Naive thymus-derived CD8-positive, alpha-beta T cell (primary cell): ENCODE measurements around the gene USP21. TPM values are rescaled to one million over a fixed set of nuclear protein-coding genes. Genes with fewer than 3 reads are reported as not detected.

Experiments
- ATAC-seq, 2 donors: fragments of 150-1000 bp; cut with Tn5 transposase in 1 of 2; sonication (Bioruptor Pico), chemical (Tn5 transposase) in 1 of 2; 1 replicate in 1 of 2; 2 replicates in 1 of 2; pipeline ENCODE4 v1.10.0; 2021; ENCODE audit warnings: mild to moderate bottlenecking in 2 of 2, moderate library complexity in 2 of 2
- POLR2A ChIA-PET: fragments of 350-600 bp; sonication (Branson Sonifier 250); formaldehyde crosslinking; loops from one replicate; lab custom pipeline; 2021; ENCODE audit warnings: antibody characterized with exemption; lab: Charles Lee
- DNase-seq, 10 donors: peaks; one replicate each; pipeline versions ENCODE4 v3.0.0 to v3.0.0-alpha.2; 2020 to 2022
- H3K27ac Mint-ChIP-seq, 10 donors: one replicate each; pipeline ENCODE4 v1.8.0; 2020 to 2022; ENCODE audit warnings: mild to moderate bottlenecking in 10 of 10, mixed read lengths in 10 of 10, moderate library complexity in 4 of 10, inconsistent platforms in 1 of 10
- H3K27me3 Mint-ChIP-seq, 5 donors: one replicate each; pipeline ENCODE4 v1.8.0; 2021 to 2022; ENCODE audit warnings: mixed read lengths in 5 of 5
- H3K36me3 Mint-ChIP-seq, 3 donors: one replicate each; pipeline ENCODE4 v1.8.0; 2020 to 2022; ENCODE audit warnings: mixed read lengths in 3 of 3, mild to moderate bottlenecking in 2 of 3, inconsistent platforms in 1 of 3
- H3K4me1 Mint-ChIP-seq, 4 donors: one replicate each; pipeline ENCODE4 v1.8.0; 2021 to 2022; ENCODE audit warnings: mixed read lengths in 4 of 4
- H3K4me3 Mint-ChIP-seq, 10 donors: one replicate each; pipeline ENCODE4 v1.8.0; 2020 to 2022; ENCODE audit warnings: mild to moderate bottlenecking in 10 of 10, mixed read lengths in 10 of 10, moderate library complexity in 6 of 10, inconsistent platforms in 1 of 10
- H3K9me3 Mint-ChIP-seq, 9 donors: one replicate each; pipeline ENCODE4 v1.8.0; 2020 to 2022; ENCODE audit warnings: mixed read lengths in 9 of 9, mild to moderate bottlenecking in 3 of 9, inconsistent platforms in 1 of 9, moderate library complexity in 1 of 9
- polyA plus RNA-seq, 3 donors: library from polyadenylated mRNA; unstranded; fragments of 300-500 nt; fragmentation: Illumina TruSeq; gene quantifications; one replicate each; pipeline ENCODE4 v1.2.3, GENCODE V29; 2021
- total RNA-seq, 8 experiments: library from RNA in 2 of 8; stranded (reverse) in 2 of 8; gene quantifications; one replicate each; pipeline ENCODE4 v1.2.3 and lab custom pipeline; 2021 to 2026

USP21 gene
- total and polyA plus RNA-seq, 5 experiments from 2014 or later, result 13.8 to 63.8 (median 31.4) TPM

DNA sequence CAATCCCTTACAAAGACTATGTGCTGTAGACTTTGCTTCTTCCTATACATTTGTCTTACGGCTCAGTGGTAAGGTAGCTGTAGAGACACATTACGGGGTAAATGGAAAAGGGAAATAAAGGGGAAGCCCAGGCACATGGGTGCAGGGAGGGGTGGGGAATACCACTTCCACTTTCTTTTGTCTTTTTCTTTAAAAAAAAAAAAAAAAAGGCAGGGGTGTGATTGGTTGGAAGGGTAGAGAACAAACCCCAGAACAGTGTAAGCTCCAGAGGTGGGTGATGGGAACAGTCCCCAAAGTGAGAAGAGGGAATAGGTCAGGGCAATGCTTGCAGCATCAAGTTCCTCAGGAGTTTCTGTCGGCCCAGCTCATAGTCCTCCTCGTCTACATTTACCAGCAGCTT lies 37.5 kb upstream of the USP21 start:
- H3K4me3 Mint-ChIP-seq, result no peak overlapping the region
- peaks cover 22 to 65% (median 40%) of the 10 kb centered on the region in 4 donors for H3K4me1 Mint-ChIP-seq
- no peak for DNase-seq
- no peaks in the 10 kb centered on the region for H3K9me3 Mint-ChIP-seq
- no peaks in the 10 kb centered on the region for H3K27me3 Mint-ChIP-seq
- H3K36me3 Mint-ChIP-seq, result peaks cover 0 to 61% (median 8%) of the 10 kb centered on the region in 3 donors
- POLR2A ChIA-PET, result interaction anchor here (0.6 to 1.8 kb wide), 6 partner anchors 11 to 713 kb away, joined by 3 to 8 read pairs (median 3); partner anchors contain the start of genes DEDD and UFC1
- H3K27ac Mint-ChIP-seq, result peak overlapping the region in 3 of 10 donors; percentile 32 to 59 (median 53)
- no peak for ATAC-seq

DNA sequence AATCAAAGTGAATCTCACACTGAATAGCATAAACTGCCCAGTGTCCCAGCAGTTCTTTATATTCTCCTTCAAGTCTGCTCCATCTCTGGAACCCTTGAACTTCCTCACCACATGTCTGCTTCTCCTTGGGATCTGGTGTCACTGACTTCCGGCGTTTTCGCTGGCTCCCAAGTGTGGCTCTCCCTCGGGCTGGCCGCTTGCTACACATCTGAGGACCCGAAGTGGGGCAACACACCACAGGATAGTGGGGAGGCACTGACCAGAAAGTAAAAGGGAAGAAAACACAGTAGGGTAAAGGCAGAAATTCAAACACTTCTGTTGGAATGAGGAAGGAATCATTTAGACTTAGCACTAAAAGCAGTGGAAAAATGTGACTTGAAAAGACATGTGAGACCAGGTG lies 36.3 kb upstream of the USP21 start:
- Mint-ChIP-seq H3K4me3 (no peak overlapping the region), H3K9me3 (no peaks in the 10 kb centered on the region), H3K4me1 (peaks cover 23 to 65% (median 41%) of the 10 kb centered on the region in 4 donors), H3K27me3 (no peaks in the 10 kb centered on the region), H3K27ac (peak overlapping the region in 5 of 10 donors; percentile 32 to 87 (median 70)), H3K36me3 (peaks cover 0 to 72% (median 10%) of the 10 kb centered on the region in 3 donors)
- POLR2A ChIA-PET, result no interaction called here
- ATAC-seq (no peak), DNase-seq (no peak)

- H3K4me3 Mint-ChIP-seq, result peak overlapping the region in 3 of 10 donors; percentile 21 to 67 (median 34)
- H3K36me3 Mint-ChIP-seq, result peaks cover 0 to 63% (median 8%) of the 10 kb centered on the region in 3 donors
- ATAC-seq (no peak), DNase-seq (no peak)
- peak overlapping the region in 8 of 10 donors; percentile 29 to 82 (median 71) for H3K27ac Mint-ChIP-seq
- POLR2A ChIA-PET, result interaction anchor here (0.9 to 3.1 kb wide), 7 partner anchors 10 to 89 kb away, joined by 3 to 12 read pairs (median 4); partner anchors contain the start of genes NIT1, PFDN2, TSTD1 and USF1
- no peaks in the 10 kb centered on the region for H3K9me3 Mint-ChIP-seq
- H3K4me1 Mint-ChIP-seq, result peaks cover 38 to 65% (median 60%) of the 10 kb centered on the region in 4 donors
- H3K27me3 Mint-ChIP-seq, result no peaks in the 10 kb centered on the region
Measured at GRCh38 chr1:161127649-161128048, 31.7 kb upstream of the USP21 start.

DNA sequence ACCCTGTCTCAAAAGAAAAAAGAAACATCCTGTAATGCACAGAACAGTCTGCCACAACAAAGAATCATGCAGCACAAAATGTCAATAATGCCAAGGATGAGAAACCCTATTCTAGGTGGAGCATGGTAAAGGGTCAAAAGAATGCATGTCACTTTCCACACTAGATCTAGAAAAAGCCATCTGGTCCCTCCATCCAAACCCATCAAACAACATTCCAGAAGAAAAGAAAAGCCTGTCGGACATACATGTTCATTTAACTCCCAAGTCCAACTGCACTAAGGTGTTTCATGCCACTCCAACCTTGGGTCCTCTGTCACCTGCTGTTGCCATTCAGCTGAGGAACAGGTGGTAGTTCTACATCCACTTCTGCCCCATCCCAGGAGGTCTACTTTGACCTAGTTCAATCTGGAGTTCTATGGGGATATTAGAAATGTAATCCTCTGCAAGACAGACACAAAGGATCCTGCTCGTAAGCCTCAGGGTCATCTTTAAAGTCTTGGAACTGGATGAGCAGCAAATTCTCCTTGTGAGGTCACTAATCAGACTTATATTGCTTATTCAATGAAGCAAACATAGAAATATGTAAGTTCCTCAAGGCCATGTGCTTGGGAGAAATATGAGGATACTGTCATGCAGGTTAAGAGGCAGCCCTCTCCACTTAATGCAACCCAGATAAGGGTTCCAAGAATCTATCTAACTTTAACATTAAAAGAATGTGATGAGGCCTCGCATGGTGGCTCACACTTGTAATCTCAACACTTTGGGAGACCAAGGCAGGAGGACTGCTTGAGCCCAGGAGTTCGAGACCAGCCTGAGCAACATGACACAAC lies 30.5 kb upstream of the USP21 start:
- peak overlapping the region in 7 of 10 donors; percentile 11 to 67 (median 34) for H3K4me3 Mint-ChIP-seq
- peaks cover 38 to 62% (median 60%) of the 10 kb centered on the region in 4 donors for H3K4me1 Mint-ChIP-seq
- peak overlapping the region in 8 of 10 donors; percentile 30 to 82 (median 70) for H3K27ac Mint-ChIP-seq
- no peaks in the 10 kb centered on the region for H3K27me3 Mint-ChIP-seq
- peaks cover 0 to 52% (median 6%) of the 10 kb centered on the region in 3 donors for H3K36me3 Mint-ChIP-seq
- POLR2A ChIA-PET, result interaction anchor here (0.6 to 3.1 kb wide), 6 partner anchors 11 to 89 kb away, joined by 3 to 12 read pairs (median 5); partner anchors contain the start of genes NIT1, PFDN2 and USF1
- no peak for ATAC-seq
- DNase-seq, result peak in 2 of 10 donors; percentile 6 to 9
- no peaks in the 10 kb centered on the region for H3K9me3 Mint-ChIP-seq

- H3K9me3 Mint-ChIP-seq, result no peaks in the 10 kb centered on the region
- H3K4me3 Mint-ChIP-seq, result peak overlapping the region in 4 of 10 donors; percentile 12 to 50 (median 22)
- ATAC-seq (no peak), DNase-seq (no peak)
- POLR2A ChIA-PET, result interaction anchor here (2.7 to 3.5 kb wide), 2 partner anchors 11 to 60 kb away, joined by 14 to 20 read pairs; partner anchors contain the start of gene ARHGAP30
- H3K27me3 Mint-ChIP-seq, result no peaks in the 10 kb centered on the region
- peak overlapping the region in 5 of 10 donors; percentile 1 to 96 (median 49) for H3K27ac Mint-ChIP-seq
- H3K36me3 Mint-ChIP-seq, result peaks cover 0 to 38% (median 6%) of the 10 kb centered on the region in 3 donors
- peaks cover 42 to 67% (median 64%) of the 10 kb centered on the region in 4 donors for H3K4me1 Mint-ChIP-seq
Measured at GRCh38 chr1:161130266-161130665, 29.0 kb upstream of the USP21 start.

DNA sequence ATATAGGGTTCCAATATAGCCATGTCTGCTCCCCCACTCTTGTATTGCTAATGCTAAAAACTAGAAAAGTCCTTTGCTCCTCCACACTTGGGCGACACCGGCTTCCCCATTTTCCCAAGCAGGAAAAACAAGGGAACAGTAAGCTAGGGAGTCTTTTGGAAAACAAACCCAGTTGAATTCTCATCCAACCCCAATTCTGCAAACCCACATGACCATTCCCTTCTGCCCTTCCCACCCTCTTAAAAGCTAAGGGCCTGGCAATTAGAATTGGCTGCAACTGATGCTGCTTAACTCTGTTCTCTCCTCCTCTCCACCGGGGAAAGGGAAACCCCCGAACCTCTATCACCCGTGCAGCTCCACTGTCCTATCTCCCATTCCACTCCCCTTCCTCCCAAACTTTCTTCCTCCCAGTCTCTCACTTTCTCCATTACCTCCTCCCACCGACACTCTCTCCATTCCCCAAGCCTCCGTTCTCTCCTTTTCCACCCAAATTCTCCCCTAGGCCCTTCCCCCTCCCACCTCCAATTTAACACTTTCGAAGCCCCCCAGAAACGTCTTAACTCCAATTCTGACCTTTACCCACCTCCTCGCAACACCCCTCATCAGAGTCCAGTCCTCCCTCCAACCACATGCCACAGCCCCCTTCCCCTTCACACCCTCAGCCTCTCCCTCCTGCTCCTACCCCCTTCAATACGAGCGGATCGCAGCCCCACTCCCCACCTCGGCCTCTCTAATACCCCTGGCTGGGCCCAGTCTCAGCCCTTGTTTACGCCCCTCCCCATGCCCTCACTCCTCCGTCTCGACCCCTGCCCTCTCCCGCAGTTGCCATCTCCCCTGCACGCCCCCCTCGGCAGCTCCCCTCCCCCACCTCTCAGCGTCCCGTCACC lies 27.5 kb upstream of the USP21 start:
- ATAC-seq (no peak), DNase-seq (peak in 1 of 10 donors; percentile 21)
- peaks cover 0 to 25% (median 2%) of the 10 kb centered on the region in 3 donors for H3K36me3 Mint-ChIP-seq
- peaks cover 36 to 65% (median 61%) of the 10 kb centered on the region in 4 donors for H3K4me1 Mint-ChIP-seq
- no peaks in the 10 kb centered on the region for H3K27me3 Mint-ChIP-seq
- H3K4me3 Mint-ChIP-seq, result no peak overlapping the region
- no peaks in the 10 kb centered on the region for H3K9me3 Mint-ChIP-seq
- POLR2A ChIA-PET, result interaction anchor here (0.6 to 3.5 kb wide), 20 partner anchors 9 to 335 kb away, joined by 3 to 26 read pairs (median 6); partner anchors contain the start of genes ARHGAP30, F11R, LY9 and NDUFS2
- H3K27ac Mint-ChIP-seq, result peak overlapping the region in 2 of 10 donors; percentile 92 to 96

DNA sequence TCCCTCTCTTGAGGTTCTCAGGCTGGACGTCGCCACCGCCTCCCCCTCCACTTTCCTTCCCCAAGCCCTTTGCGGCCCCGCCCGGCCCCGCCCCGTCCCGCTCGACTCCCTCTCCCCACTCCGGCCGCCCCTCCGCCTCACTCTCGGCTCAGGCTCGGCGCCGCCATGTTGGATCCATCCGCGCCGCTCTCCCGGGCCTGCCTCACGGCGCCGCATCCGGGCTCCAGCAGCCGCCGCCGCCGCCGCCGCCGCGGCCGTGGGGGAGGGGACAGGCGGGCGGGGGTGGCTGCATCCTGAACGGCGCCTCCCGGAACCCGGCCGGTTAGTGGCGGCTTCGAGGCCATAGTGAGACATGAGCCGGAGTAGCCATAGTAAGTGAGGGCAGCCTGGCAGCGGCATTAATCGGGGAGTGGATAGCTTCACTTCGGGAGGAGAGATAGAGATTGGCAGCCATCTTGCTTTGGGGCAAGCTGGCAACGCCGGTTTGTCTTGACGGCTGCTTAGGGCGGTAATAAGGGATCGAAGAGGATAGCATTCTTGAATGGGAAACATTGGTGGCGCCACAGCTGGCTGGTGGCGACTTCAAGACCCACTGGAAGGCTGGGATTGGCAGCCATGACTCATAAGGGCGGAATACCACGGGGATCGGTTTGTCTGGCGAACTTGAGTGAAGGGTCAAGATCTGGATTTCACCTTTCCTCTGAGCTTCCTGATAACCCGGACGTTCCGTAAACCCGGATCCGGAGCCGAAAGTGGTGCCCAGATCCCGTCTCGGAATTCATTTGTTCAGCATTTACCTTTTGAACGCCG lies 26.7 kb upstream of the USP21 start, which contains the start of gene DEDD:
TSS of gene DEDD (minus strand) at position 258 of the 810 bp plus-strand sequence. CDS start 8,205 bp downstream, outside the sequence.
- ATAC-seq (peak; percentile 95), DNase-seq (peak; percentile 74 to 95 (median 88))
- Mint-ChIP-seq H3K36me3 (peaks cover 0 to 16% (median 0%) of the 10 kb centered on the region in 3 donors), H3K4me3 (no peak within 1 kb of the TSS), H3K9me3 (no peaks in the 10 kb centered on the region), H3K4me1 (peaks cover 33 to 62% (median 55%) of the 10 kb centered on the region in 4 donors), H3K27ac (peak within 1 kb of the TSS in 2 of 10 donors; percentile 92 to 96), H3K27me3 (no peaks in the 10 kb centered on the region)
- POLR2A ChIA-PET, result interaction anchor here (0.6 to 3.5 kb wide), 27 partner anchors 8 to 336 kb away, joined by 3 to 26 read pairs (median 5); partner anchors contain the start of genes ARHGAP30, F11R, LY9 and NDUFS2

- peaks cover 29 to 56% (median 49%) of the 10 kb centered on the region in 4 donors for H3K4me1 Mint-ChIP-seq
- no peak overlapping the region for H3K27ac Mint-ChIP-seq
- POLR2A ChIA-PET, result interaction anchor here (0.6 to 3.5 kb wide), 23 partner anchors 8 to 337 kb away, joined by 3 to 26 read pairs (median 5); partner anchors contain the start of genes ARHGAP30, F11R, LY9 and NDUFS2
- H3K27me3 Mint-ChIP-seq, result no peaks in the 10 kb centered on the region
- DNase-seq (no peak), ATAC-seq (peak in 1 of 2 donors; percentile 3)
- H3K4me3 Mint-ChIP-seq, result no peak overlapping the region
- no peaks in the 10 kb centered on the region for H3K9me3 Mint-ChIP-seq
- H3K36me3 Mint-ChIP-seq, result peaks cover 0 to 10% (median 0%) of the 10 kb centered on the region in 3 donors
Measured at GRCh38 chr1:161133220-161133740, 26.0 kb upstream of the USP21 start.

GRCh38 chr1:161137881-161138280 lies 21.4 kb upstream of the USP21 start:
- peaks cover 7 to 24% (median 17%) of the 10 kb centered on the region in 4 donors for H3K4me1 Mint-ChIP-seq
- H3K4me3 Mint-ChIP-seq, result no peak overlapping the region
- POLR2A ChIA-PET, result interaction anchor here (1.0 to 1.5 kb wide), 3 partner anchors 9 to 64 kb away, joined by 3 to 4 read pairs (median 4); partner anchors contain the start of genes NDUFS2 and UFC1

DNA sequence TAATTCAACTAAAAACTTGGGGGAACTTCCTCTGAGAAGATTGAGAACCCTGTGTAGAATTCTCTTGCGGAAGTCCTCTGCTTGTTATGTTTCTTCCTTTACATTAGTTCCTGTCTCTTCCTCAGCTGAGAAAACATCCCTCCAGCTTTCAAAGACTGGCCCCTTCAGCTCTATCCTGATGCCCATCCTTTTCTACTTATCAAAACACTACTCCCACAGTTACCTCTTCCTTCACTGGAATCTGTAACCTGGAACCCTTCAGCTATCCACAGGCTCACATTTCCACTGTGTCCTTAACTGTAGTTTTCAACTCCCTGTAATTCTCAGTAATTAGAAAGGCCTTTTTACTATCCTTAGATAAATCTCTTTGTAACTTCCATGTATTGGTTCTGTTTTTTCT lies 20.9 kb upstream of the USP21 start:
- Mint-ChIP-seq H3K36me3 (no peaks in the 10 kb centered on the region), H3K27me3 (no peaks in the 10 kb centered on the region), H3K4me1 (peaks cover 7 to 24% (median 17%) of the 10 kb centered on the region in 4 donors), H3K4me3 (peak overlapping the region in 1 of 10 donors; percentile 9), H3K9me3 (no peaks in the 10 kb centered on the region), H3K27ac (peak overlapping the region in 9 of 10 donors; percentile 7 to 87 (median 58))
- POLR2A ChIA-PET, result interaction anchor here (1.0 to 1.5 kb wide), 2 partner anchors 9 to 15 kb away, joined by 4 read pairs; partner anchors contain the start of gene UFC1
- ATAC-seq (no peak), DNase-seq (no peak)

More at GRCh38 chr1:161137881-161138280, 21.4 kb upstream of the USP21 start:
- ATAC-seq (no peak), DNase-seq (no peak)
- Mint-ChIP-seq H3K36me3 (no peaks in the 10 kb centered on the region), H3K27ac (peak overlapping the region in 1 of 10 donors; percentile 43), H3K9me3 (no peaks in the 10 kb centered on the region), H3K27me3 (no peaks in the 10 kb centered on the region)
